ENCODE measurements around the gene JMJD6.

JMJD6 gene

DNA sequence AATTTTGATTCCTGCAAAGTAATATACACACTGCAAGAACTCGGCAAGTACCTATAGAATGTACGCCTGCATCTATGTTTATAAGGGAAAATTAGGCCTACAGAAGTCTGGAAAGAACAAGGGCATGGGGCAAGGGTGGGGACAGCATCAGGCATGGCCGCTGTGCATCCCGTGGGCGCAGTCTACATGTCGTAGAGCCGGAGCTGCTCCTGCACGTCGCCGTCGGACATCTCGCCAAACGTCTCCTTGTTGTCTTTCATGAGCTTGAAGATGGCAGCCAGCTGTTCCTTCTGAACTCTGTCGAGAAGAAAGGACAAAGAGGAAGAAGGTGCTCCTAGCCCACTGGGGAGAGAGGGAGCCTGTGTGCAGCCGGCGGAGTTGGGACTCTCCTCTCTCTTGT lies 49.0 kb downstream of the JMJD6 start:
- DNase-seq: no peak
- Histone ChIP-seq H3K27ac (no peak overlapping the region), H3K36me3 (peaks cover 33% of the 10 kb centered on the region)

DNA sequence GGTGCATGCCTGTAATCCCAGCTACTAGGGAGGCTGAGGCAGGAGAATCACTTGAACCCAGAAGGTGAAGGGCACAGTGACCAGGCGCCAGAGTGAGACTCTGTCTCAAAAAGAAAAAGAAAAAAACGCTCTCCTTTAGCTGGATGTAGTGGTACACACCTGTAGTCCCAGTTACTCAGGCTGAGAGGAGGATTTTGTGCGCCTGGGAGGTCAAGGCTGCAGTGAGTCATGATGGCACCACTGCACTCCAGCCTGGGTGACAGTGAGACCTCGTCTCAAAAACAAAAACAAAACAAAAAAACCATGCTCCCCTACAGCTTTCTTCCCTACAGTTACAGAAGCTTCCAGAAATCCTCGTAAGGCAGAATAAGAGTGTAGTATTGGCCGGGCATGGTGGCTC lies 49.8 kb downstream of the JMJD6 start:
- no peak overlapping the region for H3K4me3 ChIP-seq (ENCODE audit: low read depth, low read length)
- no peak for DNase-seq
- H3K27me3 ChIP-seq (ENCODE audit: insufficient read depth, low read depth, severe bottlenecking): no peaks in the 10 kb centered on the region
- TF ChIP-seq, protein P1, sequence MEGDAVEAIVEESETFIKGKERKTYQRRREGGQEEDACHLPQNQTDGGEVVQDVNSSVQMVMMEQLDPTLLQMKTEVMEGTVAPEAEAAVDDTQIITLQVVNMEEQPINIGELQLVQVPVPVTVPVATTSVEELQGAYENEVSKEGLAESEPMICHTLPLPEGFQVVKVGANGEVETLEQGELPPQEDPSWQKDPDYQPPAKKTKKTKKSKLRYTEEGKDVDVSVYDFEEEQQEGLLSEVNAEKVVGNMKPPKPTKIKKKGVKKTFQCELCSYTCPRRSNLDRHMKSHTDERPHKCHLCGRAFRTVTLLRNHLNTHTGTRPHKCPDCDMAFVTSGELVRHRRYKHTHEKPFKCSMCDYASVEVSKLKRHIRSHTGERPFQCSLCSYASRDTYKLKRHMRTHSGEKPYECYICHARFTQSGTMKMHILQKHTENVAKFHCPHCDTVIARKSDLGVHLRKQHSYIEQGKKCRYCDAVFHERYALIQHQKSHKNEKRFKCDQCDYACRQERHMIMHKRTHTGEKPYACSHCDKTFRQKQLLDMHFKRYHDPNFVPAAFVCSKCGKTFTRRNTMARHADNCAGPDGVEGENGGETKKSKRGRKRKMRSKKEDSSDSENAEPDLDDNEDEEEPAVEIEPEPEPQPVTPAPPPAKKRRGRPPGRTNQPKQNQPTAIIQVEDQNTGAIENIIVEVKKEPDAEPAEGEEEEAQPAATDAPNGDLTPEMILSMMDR (IDR thresholded peaks at IDR 0.05; ENCODE audit: low read depth, low read length): no peak
- no peak overlapping the region for H3K27ac ChIP-seq
- H3K9me3 ChIP-seq (ENCODE audit: severe bottlenecking): no peaks in the 10 kb centered on the region
- peaks cover 25% of the 10 kb centered on the region for H3K36me3 ChIP-seq

More for the DNA sequence above, 49.0 kb downstream of the JMJD6 start:
- TF ChIP-seq, protein P1 (IDR thresholded peaks at IDR 0.05; ENCODE audit: low read depth, low read length): no peak
- H3K27me3 ChIP-seq (ENCODE audit: insufficient read depth, low read depth, severe bottlenecking): no peaks in the 10 kb centered on the region
- H3K9me3 ChIP-seq (ENCODE audit: severe bottlenecking): no peaks in the 10 kb centered on the region
- no peak overlapping the region for H3K4me3 ChIP-seq (ENCODE audit: low read depth, low read length)

DNA sequence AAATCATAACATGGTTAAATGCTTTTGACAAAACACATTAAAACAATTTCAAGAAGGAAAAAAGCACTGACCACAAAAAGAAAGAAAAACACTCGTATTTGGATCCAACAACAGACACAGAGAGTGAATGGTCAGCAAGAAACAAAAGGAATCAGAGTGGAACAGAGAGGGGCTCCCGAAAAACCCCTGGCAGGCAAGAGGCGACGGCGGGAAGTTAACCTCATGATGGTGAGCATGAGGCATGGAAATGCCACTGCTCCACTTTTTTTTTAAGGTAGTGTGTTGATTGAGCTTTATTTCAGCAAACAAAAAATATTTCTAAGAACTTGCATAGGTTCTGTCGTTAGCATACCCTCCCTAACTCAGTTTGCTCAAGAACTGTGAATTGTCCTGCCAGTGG lies 50.8 kb downstream of the JMJD6 start:
- no peaks in the 10 kb centered on the region for H3K27me3 ChIP-seq (ENCODE audit: insufficient read depth, low read depth, severe bottlenecking)
- no peak overlapping the region for H3K27ac ChIP-seq
- no peak overlapping the region for H3K4me3 ChIP-seq (ENCODE audit: low read depth, low read length)
- H3K36me3 ChIP-seq: peaks cover 21% of the 10 kb centered on the region
- H3K9me3 ChIP-seq (ENCODE audit: severe bottlenecking): no peaks in the 10 kb centered on the region
- TF ChIP-seq, protein P1 (IDR thresholded peaks at IDR 0.05; ENCODE audit: low read depth, low read length): no peak
- no peak for DNase-seq

DNA sequence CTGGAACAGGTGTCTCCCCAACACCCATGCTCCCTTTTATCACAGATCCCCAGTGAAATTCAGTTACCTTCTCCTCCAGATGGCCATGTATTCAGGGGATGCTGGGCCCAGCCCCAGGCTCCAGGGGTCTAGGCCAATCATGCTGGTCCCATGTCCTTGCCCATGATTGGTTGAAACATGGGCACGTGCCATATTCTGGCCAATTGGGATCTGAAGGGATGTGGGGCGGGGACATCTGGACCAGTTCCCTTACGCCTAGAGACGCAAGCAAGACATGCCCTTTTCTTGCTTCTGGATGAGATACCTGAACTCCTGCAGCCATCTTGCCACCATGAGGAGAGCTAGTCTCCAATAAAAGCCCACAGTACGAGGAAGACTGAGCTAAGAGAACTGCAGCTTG lies 51.8 kb downstream of the JMJD6 start:
- Histone ChIP-seq H3K27me3 (ENCODE audit: insufficient read depth, low read depth, severe bottlenecking) (no peaks in the 10 kb centered on the region), H3K4me3 (ENCODE audit: low read depth, low read length) (no peak overlapping the region), H3K9me3 (ENCODE audit: severe bottlenecking) (no peaks in the 10 kb centered on the region), H3K36me3 (peaks cover 20% of the 10 kb centered on the region), H3K27ac (no peak overlapping the region)
- TF ChIP-seq, protein P1 (IDR thresholded peaks at IDR 0.05; ENCODE audit: low read depth, low read length): no peak
- DNase-seq: no peak

DNA sequence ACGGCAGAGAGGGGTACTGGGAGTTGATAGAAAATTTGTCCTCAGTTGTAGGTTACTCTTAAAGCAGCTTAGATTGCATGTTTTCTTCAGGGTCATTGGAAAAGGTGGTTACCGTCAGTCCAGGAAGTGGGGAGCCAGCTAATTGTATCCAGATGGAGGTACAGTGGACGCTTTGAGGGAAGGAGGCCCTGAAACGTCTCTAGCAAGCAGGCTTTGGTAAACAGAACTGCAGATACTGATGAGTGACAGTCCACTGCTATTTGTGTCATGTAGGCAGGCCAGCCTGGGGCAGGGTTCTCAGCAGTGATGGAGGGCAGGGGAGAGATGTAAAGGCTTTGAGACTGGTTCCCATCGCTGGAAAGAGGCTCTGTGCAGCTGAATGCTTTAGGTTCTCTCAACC lies 52.7 kb downstream of the JMJD6 start:
- no peak overlapping the region for H3K27ac ChIP-seq
- DNase-seq: no peak
- TF ChIP-seq, protein P1 (IDR thresholded peaks at IDR 0.05; ENCODE audit: low read depth, low read length): no peak
- H3K9me3 ChIP-seq (ENCODE audit: severe bottlenecking): no peaks in the 10 kb centered on the region
- H3K36me3 ChIP-seq: peaks cover 17% of the 10 kb centered on the region
- no peak overlapping the region for H3K4me3 ChIP-seq (ENCODE audit: low read depth, low read length)
- no peaks in the 10 kb centered on the region for H3K27me3 ChIP-seq (ENCODE audit: insufficient read depth, low read depth, severe bottlenecking)

DNA sequence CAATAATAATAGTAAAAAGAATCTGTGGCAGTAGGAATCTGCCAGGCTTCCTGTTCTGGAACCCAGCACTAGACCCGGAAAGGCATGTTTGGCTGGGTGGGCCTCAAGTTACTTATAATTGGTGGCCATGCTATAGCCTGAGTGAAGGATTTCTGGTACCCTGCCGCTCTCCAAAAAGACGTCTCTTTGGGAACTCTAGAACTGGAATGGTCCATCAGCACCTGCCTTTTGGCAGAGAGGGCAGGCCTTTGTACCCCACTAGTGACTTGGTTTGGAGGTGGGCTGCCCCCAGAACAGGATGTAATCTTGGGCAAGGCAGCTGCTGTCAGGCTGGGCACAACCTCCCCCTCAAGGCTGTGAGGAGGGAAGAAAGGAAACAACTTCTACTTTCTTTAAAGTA lies 53.5 kb downstream of the JMJD6 start:
- TF ChIP-seq, protein P1 (IDR thresholded peaks at IDR 0.05; ENCODE audit: low read depth, low read length): no peak
- DNase-seq: no peak
- no peak overlapping the region for H3K4me3 ChIP-seq (ENCODE audit: low read depth, low read length)

More for the DNA sequence above, 53.5 kb downstream of the JMJD6 start:
- H3K27ac ChIP-seq: no peak overlapping the region
- H3K27me3 ChIP-seq (ENCODE audit: insufficient read depth, low read depth, severe bottlenecking): no peaks in the 10 kb centered on the region
- H3K9me3 ChIP-seq (ENCODE audit: severe bottlenecking): no peaks in the 10 kb centered on the region
- peaks cover 17% of the 10 kb centered on the region for H3K36me3 ChIP-seq

Data from WERI-Rb-1 (cell line).